Prostate gland (tissue), 2 donors: Measurements from ENCODE around the gene MCF2L2. TPM values are rescaled to one million over a fixed set of nuclear protein-coding genes. Genes with fewer than 3 reads are reported as not detected.
"Not testable (repeated sequence)": the region's sequence is repeated elsewhere in the genome, so short reads cannot be mapped to it uniquely, and the experiment has no call there.

Source experiments
- DNase-seq: peaks from one replicate; pipeline ENCODE4 v3.0.0-alpha.2; 2019; ENCODE audit warnings: low spot score
- H3K27ac ChIP-seq, 2 donors: fragments of 200-600 bp; sonication (generic); 2 replicates each; pipeline ENCODE4 v1.5.1; 2017 to 2019
- H3K27me3 ChIP-seq: fragments of 200-600 bp; sonication (generic); replicated peaks from 2 replicates; pipeline ENCODE4 v1.5.1; 2019; ENCODE audit not compliant: insufficient read depth
- H3K36me3 ChIP-seq, 2 donors: fragments of 200-600 bp; sonication (generic); 1 replicate in 1 of 2; 2 replicates in 1 of 2; pipeline versions ENCODE4 v1.5.1 to v1.8.1; 2017 to 2019
- H3K4me1 ChIP-seq: fragments of 200-600 bp; sonication (generic); replicated peaks from 2 replicates; pipeline ENCODE4 v1.5.1; 2019
- H3K4me3 ChIP-seq, 2 donors: fragments of 200-600 bp; sonication (generic); 2 replicates each; pipeline ENCODE4 v1.5.1; 2017 to 2019
- H3K9me3 ChIP-seq: fragments of 200-600 bp; sonication (generic); 2 replicates; pipeline ENCODE4 v1.5.1; 2017
- POLR2A ChIP-seq: fragments of 450-650 bp; IDR thresholded peaks from one replicate; pipeline ENCODE4 v1.6.1; 2016; ENCODE audit warnings: antibody characterized with exemption, mild to moderate bottlenecking
- POLR2AphosphoS5 ChIP-seq: sonication (generic); formaldehyde crosslinking; IDR thresholded peaks from one replicate; pipeline ENCODE4 v1.6.1; 2017; ENCODE audit warnings: antibody characterized with exemption
- WGBS: methylation state at CpG from one replicate; pipeline ENCODE4 v1.1.5; 2018; 5-methylcytosine and 5-hydroxymethylcytosine counted together
- intact Hi-C: fragments of 100-400 bp; cut with DNase I; formaldehyde crosslinking; loops from one replicate; pipeline ENCODE4 v1.14.2; 2022
- total RNA-seq, 2 donors: library from RNA; depleted of rRNA; stranded (reverse); fragments of >200 nt; gene quantifications; one replicate each; pipeline ENCODE4 v1.1.0, GENCODE V29; 2016
- TF ChIP-seq, protein P1 (sequence below), 4 experiments: fragments of 200-600 bp in 2 of 4; fragments of 450-650 bp in 2 of 4; sonication (generic) in 2 of 4; IDR thresholded peaks; 1 replicate in 3 of 4; 2 replicates in 1 of 4; pipeline ENCODE4 v1.5.1; 2016 to 2019; ENCODE audit warnings: antibody characterized with exemption in 4 of 4, mild to moderate bottlenecking in 2 of 4, moderate library complexity in 2 of 4

Gene MCF2L2
- total RNA-seq, 2 donors from 2014 or later = 0.41 to 4.0 TPM

DNA sequence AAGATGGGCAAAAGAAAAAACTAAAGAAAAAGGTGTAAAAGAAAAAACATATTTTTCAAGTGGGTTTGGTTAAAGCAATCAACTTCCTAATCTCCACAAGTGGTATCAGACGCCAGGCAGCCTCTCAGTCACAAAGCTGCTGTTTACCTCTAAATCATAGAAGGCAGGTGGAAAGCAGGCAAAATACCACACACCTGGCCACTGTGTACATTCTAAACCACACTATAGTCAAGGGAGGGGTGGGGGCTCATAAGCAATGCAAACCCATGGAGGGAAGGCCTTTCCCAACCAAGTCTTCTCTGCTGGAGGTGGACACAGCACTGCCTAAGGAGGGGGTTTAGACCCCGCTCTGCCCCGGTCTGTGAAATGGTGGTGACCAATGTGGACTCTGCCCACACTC is 50.4 kb downstream of the MCF2L2 start:
- TF ChIP-seq POLR2AphosphoS5 = no peak
- no peak for TF ChIP-seq POLR2A
- TF ChIP-seq, protein P1, sequence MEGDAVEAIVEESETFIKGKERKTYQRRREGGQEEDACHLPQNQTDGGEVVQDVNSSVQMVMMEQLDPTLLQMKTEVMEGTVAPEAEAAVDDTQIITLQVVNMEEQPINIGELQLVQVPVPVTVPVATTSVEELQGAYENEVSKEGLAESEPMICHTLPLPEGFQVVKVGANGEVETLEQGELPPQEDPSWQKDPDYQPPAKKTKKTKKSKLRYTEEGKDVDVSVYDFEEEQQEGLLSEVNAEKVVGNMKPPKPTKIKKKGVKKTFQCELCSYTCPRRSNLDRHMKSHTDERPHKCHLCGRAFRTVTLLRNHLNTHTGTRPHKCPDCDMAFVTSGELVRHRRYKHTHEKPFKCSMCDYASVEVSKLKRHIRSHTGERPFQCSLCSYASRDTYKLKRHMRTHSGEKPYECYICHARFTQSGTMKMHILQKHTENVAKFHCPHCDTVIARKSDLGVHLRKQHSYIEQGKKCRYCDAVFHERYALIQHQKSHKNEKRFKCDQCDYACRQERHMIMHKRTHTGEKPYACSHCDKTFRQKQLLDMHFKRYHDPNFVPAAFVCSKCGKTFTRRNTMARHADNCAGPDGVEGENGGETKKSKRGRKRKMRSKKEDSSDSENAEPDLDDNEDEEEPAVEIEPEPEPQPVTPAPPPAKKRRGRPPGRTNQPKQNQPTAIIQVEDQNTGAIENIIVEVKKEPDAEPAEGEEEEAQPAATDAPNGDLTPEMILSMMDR (IDR thresholded peaks at IDR 0.05) = no peak
- no peaks in the 10 kb centered on the region for H3K27me3 ChIP-seq
- H3K4me1 ChIP-seq = no peaks in the 10 kb centered on the region
- no peak overlapping the region for H3K27ac ChIP-seq
- H3K4me3 ChIP-seq = no peak overlapping the region
- intact Hi-C loops = no loop called here
- DNase-seq = no peak
- H3K36me3 ChIP-seq = no peaks in the 10 kb centered on the region
- no peaks in the 10 kb centered on the region for H3K9me3 ChIP-seq
- WGBS = 94% methylated on average over 3 of the region's 3 CpGs

DNA sequence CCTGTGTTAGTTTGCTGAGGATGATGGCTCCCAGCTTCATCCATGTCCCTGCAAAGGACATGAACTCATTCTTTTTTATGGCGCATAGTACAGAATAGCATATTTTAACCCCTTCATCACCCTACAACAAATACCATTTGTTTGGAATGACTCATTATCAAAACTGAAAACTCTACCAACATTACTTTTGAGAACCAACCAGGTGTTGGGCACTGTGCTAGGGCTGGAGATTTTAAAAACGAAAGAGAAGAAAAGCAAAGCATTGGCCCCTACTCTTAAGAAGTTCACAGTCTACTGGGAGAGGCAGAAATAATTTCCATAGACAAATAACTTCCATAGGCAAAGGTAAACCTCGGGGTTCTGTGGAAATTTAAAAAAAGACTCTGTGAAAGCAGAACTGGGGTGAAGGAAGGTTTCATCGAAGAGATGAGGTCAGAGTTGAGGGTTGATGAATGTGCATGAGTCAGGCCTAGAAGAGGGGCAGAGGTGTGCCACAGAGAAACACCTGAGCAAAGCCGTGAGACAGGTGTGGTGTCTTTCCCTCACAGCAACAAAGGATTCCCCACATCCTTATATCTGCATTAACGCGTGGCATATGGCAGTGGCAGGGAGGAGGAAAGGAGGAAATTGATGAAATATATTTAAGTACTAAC is 51.0 kb downstream of the MCF2L2 start:
- Histone ChIP-seq H3K36me3 (no peaks in the 10 kb centered on the region), H3K27me3 (no peaks in the 10 kb centered on the region), H3K27ac (no peak overlapping the region), H3K9me3 (no peaks in the 10 kb centered on the region), H3K4me3 (no peak overlapping the region), H3K4me1 (no peaks in the 10 kb centered on the region)
- 79% methylated on average over 7 of the region's 7 CpGs for WGBS
- DNase-seq = no peak
- TF ChIP-seq POLR2AphosphoS5 (no peak), POLR2A (no peak)
- TF ChIP-seq, protein P1 (IDR thresholded peaks at IDR 0.05) = no peak
- intact Hi-C loops = no loop called here

DNA sequence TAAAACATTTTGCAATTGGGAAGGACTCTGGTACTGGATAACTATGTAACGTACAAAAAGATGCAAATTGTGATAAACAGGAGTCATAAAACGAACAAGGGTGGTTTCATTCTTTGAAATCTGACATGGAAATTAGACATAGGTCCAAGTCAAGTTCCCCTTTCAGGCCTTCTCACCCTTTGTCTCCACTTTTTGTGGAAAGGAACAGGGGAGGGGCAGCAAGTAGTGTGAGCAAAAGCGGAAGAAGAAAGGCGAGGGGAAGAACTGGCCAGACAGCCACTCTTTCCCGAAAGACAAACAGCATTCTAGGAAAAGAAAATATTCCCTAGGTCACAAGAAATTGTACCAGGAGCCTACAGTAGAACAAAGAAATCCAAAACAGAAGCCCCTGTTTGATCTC is 52.6 kb downstream of the MCF2L2 start:
- no peak overlapping the region for H3K4me3 ChIP-seq
- no peak for DNase-seq
- no peak overlapping the region for H3K27ac ChIP-seq
- WGBS = 59% methylated on average over 5 of the region's 5 CpGs
- H3K27me3 ChIP-seq = no peaks in the 10 kb centered on the region
- intact Hi-C loops = no loop called here
- no peaks in the 10 kb centered on the region for H3K4me1 ChIP-seq
- H3K36me3 ChIP-seq = no peaks in the 10 kb centered on the region
- TF ChIP-seq, protein P1 (IDR thresholded peaks at IDR 0.05) = no peak
- TF ChIP-seq POLR2A = no peak
- no peak for TF ChIP-seq POLR2AphosphoS5
- no peaks in the 10 kb centered on the region for H3K9me3 ChIP-seq

DNA sequence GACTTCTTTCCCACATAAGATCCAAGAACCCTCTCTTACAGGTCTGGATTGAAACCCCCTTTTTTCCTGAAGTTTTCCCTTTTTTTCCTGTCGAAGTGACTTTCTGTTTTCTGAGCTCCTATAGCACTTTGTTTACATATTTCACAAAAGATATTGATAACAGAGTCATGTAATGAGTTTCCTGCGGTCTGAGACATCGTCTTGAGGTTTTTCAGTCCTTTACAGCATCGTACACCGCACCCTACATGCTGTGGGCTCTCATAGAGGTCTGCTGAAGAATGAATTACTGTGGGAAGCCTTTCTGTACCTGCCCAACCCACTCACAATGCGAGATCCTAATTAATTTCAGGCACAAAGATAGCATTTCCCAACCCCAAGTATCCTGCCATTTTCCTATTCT is 53.1 kb downstream of the MCF2L2 start:
- DNase-seq = no peak
- H3K27ac ChIP-seq = no peak overlapping the region
- H3K36me3 ChIP-seq = no peaks in the 10 kb centered on the region
- 80% methylated on average over 6 of the region's 6 CpGs for WGBS
- intact Hi-C loops = no loop called here
- no peaks in the 10 kb centered on the region for H3K9me3 ChIP-seq
- H3K4me1 ChIP-seq = no peaks in the 10 kb centered on the region
- TF ChIP-seq, protein P1 (IDR thresholded peaks at IDR 0.05) = no peak
- TF ChIP-seq POLR2AphosphoS5 = no peak
- no peak for TF ChIP-seq POLR2A
- H3K27me3 ChIP-seq = no peaks in the 10 kb centered on the region
- no peak overlapping the region for H3K4me3 ChIP-seq

DNA sequence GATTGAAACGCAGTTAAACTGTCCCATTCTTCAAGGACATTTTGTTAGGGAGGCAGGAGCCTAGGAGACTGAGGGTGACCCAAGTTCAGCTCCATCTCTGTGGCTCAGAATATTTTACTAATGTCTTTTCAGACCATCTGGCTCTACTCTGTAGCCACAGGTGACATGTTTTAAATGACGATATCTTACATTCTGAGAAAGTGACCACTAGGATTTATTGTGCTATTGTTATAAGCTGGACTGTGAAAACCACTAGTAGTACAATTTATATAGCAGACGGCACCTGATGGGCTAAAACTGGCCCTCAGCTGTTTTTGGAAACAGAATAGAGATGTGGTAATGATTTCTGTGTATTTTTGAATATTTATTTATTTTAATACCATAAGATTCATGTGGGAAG is 55.5 kb downstream of the MCF2L2 start:
- TF ChIP-seq, protein P1 (IDR thresholded peaks at IDR 0.05) = no peak
- Histone ChIP-seq H3K4me1 (no peaks in the 10 kb centered on the region), H3K4me3 (no peak overlapping the region), H3K27me3 (no peaks in the 10 kb centered on the region), H3K36me3 (no peaks in the 10 kb centered on the region), H3K27ac (no peak overlapping the region), H3K9me3 (no peaks in the 10 kb centered on the region)
- 94% methylated on average over 3 of the region's 3 CpGs for WGBS
- intact Hi-C loops = no loop called here
- no peak for DNase-seq

DNA sequence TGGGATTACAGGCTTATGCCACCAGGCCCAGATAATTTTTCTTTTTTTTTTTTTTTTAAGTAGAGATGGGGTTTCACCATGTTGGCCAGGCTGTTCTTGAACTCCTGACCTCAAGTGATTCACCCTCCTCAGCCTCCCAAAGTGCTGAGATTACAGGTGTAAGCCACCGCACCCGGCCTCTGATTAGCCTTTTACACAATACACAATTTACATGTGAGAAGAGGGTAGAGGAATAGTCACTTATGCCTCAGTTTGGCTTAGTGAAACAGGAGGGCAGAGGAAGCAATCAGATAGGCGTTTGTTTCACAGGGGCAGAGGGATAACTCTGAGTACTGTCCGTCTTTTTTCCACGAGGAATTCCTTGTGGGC is 56.8 kb downstream of the MCF2L2 start:
- H3K27ac ChIP-seq = not testable (repeated sequence)

More for the DNA sequence above, 56.8 kb downstream of the MCF2L2 start:
- intact Hi-C loops, H3K4me1 ChIP-seq, H3K36me3 ChIP-seq, H3K27me3 ChIP-seq, DNase-seq, H3K4me3 ChIP-seq, H3K9me3 ChIP-seq: not testable (repeated sequence)
- WGBS = 92% methylated on average over 5 of the region's 5 CpGs
